ENCODE data around the gene PTPN3.

GRCh38 chr9:109463924-109464625 is 34.0 kb downstream of the PTPN3 start:
- TF ChIP-seq CTCF (IDR thresholded peaks at IDR 0.05; ENCODE audit: insufficient read depth, low read length, poor library complexity, severe bottlenecking) (no peak), EZH2phosphoT487 (conservative IDR thresholded peaks at IDR 0.05; ENCODE audit: low read length) (no peak)

All from SU-DHL-6 (cell line).